GM19452 (cell line): Measurements from ENCODE around the gene SYCP2.

Experiments
- ATAC-seq: cut with Tn5 transposase; IDR thresholded peaks from one replicate; pipeline ENCODE4 v1.9.1; 2021; ENCODE audit not compliant: unreplicated experiment

SYCP2 gene

GRCh38 chr20:59824711-59825562, 108.5 kb downstream of the SYCP2 start:
- no peak for ATAC-seq

- ATAC-seq, result no peak
Observed at GRCh38 chr20:59823491-59824259, 109.8 kb downstream of the SYCP2 start.

- ATAC-seq, result no peak
Observed at GRCh38 chr20:59823030-59823423, 110.4 kb downstream of the SYCP2 start.

DNA sequence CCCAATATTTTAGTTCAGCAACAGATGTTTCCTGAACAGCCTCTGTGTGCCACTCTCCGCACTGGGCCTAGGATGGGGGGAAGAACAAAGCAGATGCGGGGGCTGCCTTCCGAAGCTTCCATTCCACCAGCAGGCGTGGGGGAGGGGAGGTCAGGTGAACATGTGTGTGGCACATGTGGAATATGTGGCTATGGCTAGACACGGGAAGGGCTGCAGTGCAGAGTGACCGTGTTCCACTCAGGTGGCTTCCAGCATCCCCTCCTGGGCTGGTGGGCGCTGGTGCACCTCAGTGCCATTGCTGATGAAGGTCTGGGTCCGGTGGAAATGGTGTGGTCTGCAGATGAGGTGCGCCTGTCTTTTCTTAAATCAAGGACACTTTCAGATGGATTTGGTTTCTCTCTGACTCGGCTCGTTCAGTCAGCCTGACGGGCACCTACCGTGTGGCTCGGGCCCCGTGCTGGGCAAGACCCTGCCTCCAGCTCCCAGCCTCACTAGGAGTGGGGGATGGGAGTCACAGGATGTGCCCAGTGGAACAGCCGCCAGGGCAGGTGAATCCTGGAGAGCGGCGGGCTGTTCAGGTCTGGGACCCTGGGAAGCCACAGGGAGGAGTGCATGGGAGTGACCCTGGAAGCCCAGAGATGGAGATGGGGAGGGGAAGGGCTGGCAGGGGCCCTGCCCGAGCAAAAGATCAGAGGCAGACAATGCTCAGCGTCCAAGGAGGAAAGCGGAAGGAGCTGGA, 111.0 kb downstream of the SYCP2 start:
- no peak for ATAC-seq

GRCh38 chr20:59821788-59822187, 111.6 kb downstream of the SYCP2 start:
- ATAC-seq, result no peak

GRCh38 chr20:59821201-59821600, 112.2 kb downstream of the SYCP2 start:
- no peak for ATAC-seq

DNA sequence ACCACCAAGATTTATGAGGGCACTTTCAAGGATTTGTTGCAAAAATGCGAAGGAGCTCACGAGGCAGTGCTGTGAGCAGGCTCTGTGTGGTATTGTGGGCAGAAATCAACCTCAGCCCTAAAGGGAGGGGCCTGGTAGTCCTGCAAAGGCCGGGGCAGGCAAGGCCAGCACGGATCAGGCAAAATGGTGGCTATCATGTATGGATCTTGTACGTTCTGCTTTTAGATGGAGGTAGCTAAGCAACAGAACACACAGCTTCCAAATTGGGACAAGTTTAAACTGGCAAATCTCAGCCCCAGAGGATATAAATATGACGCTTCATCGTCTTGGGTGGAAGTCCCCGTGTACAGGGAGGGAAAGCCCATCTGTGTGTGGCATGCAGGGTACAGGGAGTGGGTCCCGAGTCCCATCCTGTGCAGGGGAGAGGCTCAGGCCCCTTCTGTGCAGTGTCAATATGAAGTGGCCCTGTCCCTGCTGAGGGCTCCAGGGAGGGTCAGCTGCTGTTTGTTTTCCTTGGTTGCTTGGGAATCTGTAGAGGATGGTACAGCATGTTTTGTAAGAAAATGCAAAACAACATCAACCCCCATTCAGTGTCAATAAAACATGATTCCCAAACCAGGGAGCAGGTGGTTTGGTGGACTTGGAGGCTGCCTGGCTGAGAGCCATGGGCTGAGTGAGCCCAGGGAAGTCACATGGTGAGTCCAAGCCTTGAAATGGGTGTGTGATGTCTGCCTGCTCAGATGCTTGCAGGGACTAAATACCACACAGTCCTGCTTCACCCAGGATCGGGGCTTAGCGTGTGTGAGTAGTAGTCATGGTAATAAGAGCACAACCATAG, 113.0 kb downstream of the SYCP2 start:
- no peak for ATAC-seq

DNA sequence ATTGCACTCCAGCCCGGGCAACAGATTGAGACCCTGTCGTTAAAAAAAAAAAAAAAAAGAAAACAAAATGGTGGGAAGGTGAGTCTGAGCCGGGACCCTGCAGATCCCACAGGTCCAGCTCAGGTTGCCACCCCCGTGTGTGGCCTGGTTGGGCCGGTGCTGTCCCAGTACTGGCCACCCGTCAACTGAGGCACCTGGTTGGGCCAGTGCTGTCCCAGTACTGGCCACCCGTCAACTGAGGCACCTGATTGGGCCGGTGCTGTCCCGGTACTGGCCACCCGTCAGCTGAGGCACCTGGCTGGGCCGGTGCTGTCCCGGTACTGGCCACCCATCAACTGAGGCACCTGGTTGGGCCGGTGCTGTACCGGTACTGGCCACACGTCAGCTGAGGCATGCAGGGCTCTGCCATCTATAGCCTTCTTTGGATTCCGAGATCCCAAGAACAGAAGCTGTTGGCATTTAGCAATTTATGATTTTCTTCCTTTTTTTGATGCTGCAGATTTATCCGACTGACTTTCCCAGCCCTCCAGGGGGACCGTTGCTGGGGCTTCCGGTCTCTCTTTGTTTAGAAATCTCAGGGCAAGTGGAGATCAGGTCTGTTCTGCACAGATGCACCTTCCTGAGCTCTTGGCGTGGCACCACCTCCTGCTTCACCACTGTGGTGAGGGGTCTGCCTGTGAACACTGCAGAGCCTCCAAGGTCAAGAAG, 113.8 kb downstream of the SYCP2 start:
- no peak for ATAC-seq

- no peak for ATAC-seq
Observed at GRCh38 chr20:59818911-59819310, 114.5 kb downstream of the SYCP2 start.

GRCh38 chr20:59817846-59818615, 115.4 kb downstream of the SYCP2 start:
- ATAC-seq, result no peak

GRCh38 chr20:59817406-59817805, 116.0 kb downstream of the SYCP2 start:
- ATAC-seq, result no peak

DNA sequence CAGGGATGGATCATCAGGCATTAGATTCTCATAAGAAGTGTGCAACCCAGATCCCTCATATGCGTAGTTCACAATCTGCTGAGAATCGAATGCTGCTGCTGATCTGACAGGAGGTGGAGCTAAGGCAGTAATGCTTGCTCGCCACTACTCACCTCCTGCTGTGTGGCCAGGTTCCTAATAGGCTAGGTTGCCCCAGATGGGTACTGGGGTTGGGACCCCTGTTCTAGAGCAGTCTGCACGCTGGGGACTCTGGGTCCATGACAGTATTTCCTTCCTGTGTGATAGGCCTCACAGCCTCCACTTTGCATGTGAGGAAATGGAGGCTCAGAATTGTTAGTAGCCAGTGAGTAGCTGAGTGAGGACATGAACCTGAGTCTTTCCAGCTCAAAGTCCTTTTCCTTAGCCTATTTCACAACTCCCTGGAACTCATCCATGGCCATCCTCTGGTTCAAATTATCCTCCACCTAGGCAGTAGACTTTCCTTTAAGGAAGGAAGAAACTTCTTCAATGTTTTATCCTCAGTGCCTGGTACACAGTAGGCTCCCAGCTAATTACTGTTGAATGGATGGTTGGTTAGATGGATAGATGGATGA, 117.2 kb downstream of the SYCP2 start:
- ATAC-seq, result no peak

DNA sequence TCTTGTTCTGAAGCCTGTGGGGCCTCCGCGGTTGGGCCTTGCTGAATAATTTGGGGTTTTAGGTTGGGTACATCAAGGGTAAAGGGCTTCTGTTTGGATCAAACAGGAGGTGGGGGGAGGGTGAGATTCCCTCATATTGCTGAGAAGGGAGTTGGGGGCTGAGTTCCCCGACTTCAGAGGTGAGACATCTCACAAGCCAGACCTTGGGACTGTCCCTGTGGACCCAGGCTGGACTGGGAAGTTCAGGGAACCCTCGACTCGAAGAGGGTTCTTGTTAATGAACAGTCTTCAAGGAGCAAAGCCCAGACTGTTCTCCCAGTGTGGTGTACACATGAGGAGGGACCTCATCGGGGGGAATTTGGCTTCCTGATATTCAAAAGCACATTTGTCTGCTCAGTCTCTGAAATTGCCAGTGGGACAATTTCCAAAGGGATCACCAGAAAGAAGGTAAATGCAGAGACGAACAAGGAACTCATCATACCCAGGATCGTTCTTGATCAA, 118.5 kb downstream of the SYCP2 start:
- no peak for ATAC-seq

GRCh38 chr20:59813948-59814839, 119.2 kb downstream of the SYCP2 start:
- no peak for ATAC-seq
